HEK293T (cell line): Measurements from ENCODE around the gene RER1.

Experiments used
- CTCF ChIA-PET: fragments of 350-600 bp; formaldehyde crosslinking; extraction: SDS; loops from one replicate; lab custom pipeline; 2021; ENCODE audit warnings: antibody characterized with exemption, inconsistent platforms; lab: Yijun Ruan, JAX
- POLR2A ChIA-PET: fragments of 350-600 bp; formaldehyde crosslinking; extraction: SDS; loops from one replicate; lab custom pipeline; 2020; ENCODE audit warnings: antibody characterized with exemption, inconsistent platforms; lab: Yijun Ruan, JAX
- DNase-seq: peaks from one replicate; pipeline ENCODE4 v3.0.0; 2012; ENCODE audit warnings: mixed read lengths; ENCODE audit errors: extremely low spot score
- ARNT ChIP-seq: fragments of 450-650 bp; IDR thresholded peaks from 2 replicates; pipeline ENCODE4 v1.6.1; 2017; ENCODE audit warnings: mild to moderate bottlenecking
- BHLHE40 ChIP-seq: fragments of 450-650 bp; IDR thresholded peaks from 2 replicates; pipeline ENCODE4 v1.6.1; 2016; ENCODE audit warnings: mild to moderate bottlenecking, moderate library complexity, borderline replicate concordance
- CTBP1 ChIP-seq: fragments of 450-650 bp; IDR thresholded peaks from 2 replicates; pipeline ENCODE4 v1.6.1; 2016; ENCODE audit warnings: borderline replicate concordance
- ELF4 ChIP-seq: fragments of 450-650 bp; IDR thresholded peaks from 2 replicates; pipeline ENCODE4 v1.6.1; 2017; ENCODE audit warnings: antibody characterized with exemption
- FOXA1 ChIP-seq: fragments of 450-650 bp; IDR thresholded peaks from 2 replicates; pipeline ENCODE4 v1.6.1; 2016; ENCODE audit warnings: mild to moderate bottlenecking
- FOXK2 ChIP-seq: fragments of 450-650 bp; IDR thresholded peaks from 2 replicates; pipeline ENCODE4 v1.6.1; 2016; ENCODE audit warnings: mild to moderate bottlenecking
- FOXM1 ChIP-seq: fragments of 450-650 bp; IDR thresholded peaks from 2 replicates; pipeline ENCODE4 v1.6.1; 2017; ENCODE audit warnings: mild to moderate bottlenecking, borderline replicate concordance
- HDGF ChIP-seq: fragments of 450-650 bp; IDR thresholded peaks from 2 replicates; pipeline ENCODE4 v1.6.1; 2017; ENCODE audit warnings: antibody characterized with exemption, borderline replicate concordance
- L3MBTL2 ChIP-seq: fragments of 450-650 bp; conservative IDR thresholded peaks from 2 replicates; pipeline ENCODE4 v1.6.1; 2016; ENCODE audit warnings: mild to moderate bottlenecking
- LEF1 ChIP-seq: fragments of 450-650 bp; IDR thresholded peaks from 2 replicates; pipeline ENCODE4 v1.6.1; 2017; ENCODE audit warnings: mild to moderate bottlenecking, borderline replicate concordance
- NFRKB ChIP-seq: fragments of 450-650 bp; IDR thresholded peaks from 2 replicates; pipeline ENCODE4 v1.6.1; 2016; ENCODE audit warnings: mild to moderate bottlenecking, moderate library complexity
- PKNOX1 ChIP-seq: fragments of 450-650 bp; IDR thresholded peaks from 2 replicates; pipeline ENCODE4 v1.6.1; 2016
- SP1 ChIP-seq: fragments of 450-650 bp; IDR thresholded peaks from 2 replicates; pipeline ENCODE4 v1.6.1; 2017
- SUZ12 ChIP-seq: fragments of 450-650 bp; IDR thresholded peaks from 2 replicates; pipeline ENCODE4 v1.6.1; 2016; ENCODE audit warnings: mild to moderate bottlenecking
- TARDBP ChIP-seq: fragments of 450-650 bp; IDR thresholded peaks from 2 replicates; pipeline ENCODE4 v1.6.1; 2016
- ZNF384 ChIP-seq: fragments of 450-650 bp; IDR thresholded peaks from 2 replicates; pipeline ENCODE4 v1.6.1; 2016

Gene RER1

GRCh38 chr1:2452932-2453315 lies 61.3 kb downstream of the RER1 start:
- CTCF ChIA-PET, result interaction anchor here (1.0 kb wide), 1 partner anchor 109 kb away, joined by 3 read pairs; no protein-coding TSS in a partner anchor
- no peak for DNase-seq
- POLR2A ChIA-PET, result no interaction called here
- TF ChIP-seq TARDBP, result no peak
- TF ChIP-seq HDGF, result no peak
- TF ChIP-seq ELF4, result no peak
- no peak for TF ChIP-seq FOXA1
- TF ChIP-seq L3MBTL2, result no peak
- no peak for TF ChIP-seq FOXK2
- no peak for TF ChIP-seq LEF1
- TF ChIP-seq PKNOX1, result no peak
- TF ChIP-seq FOXM1, result no peak
- TF ChIP-seq ARNT, result no peak
- TF ChIP-seq SP1, result no peak
- TF ChIP-seq NFRKB, result no peak
- no peak for TF ChIP-seq CTBP1
- no peak for TF ChIP-seq SUZ12
- TF ChIP-seq ZNF384, result no peak
- no peak for TF ChIP-seq BHLHE40

- no peak for DNase-seq
- ChIA-PET CTCF (no interaction called here), POLR2A (no interaction called here)
- TF ChIP-seq FOXK2, result no peak
- no peak for TF ChIP-seq SP1
- TF ChIP-seq SUZ12, result no peak
- no peak for TF ChIP-seq CTBP1
- no peak for TF ChIP-seq TARDBP
- no peak for TF ChIP-seq PKNOX1
- TF ChIP-seq LEF1, result no peak
- no peak for TF ChIP-seq HDGF
- no peak for TF ChIP-seq NFRKB
- TF ChIP-seq ZNF384, result no peak
- TF ChIP-seq ARNT, result no peak
- TF ChIP-seq ELF4, result no peak
- no peak for TF ChIP-seq BHLHE40
- no peak for TF ChIP-seq FOXM1
- TF ChIP-seq L3MBTL2, result no peak
Measured at GRCh38 chr1:2454227-2454626, 62.6 kb downstream of the RER1 start.
